Thyroid gland (tissue), 4 donors: ENCODE data around the gene RSPO1. TPM values are rescaled to one million over a fixed set of nuclear protein-coding genes. Genes with fewer than 3 reads are reported as not detected.

Source experiments
- total RNA-seq, 4 donors: library from RNA; depleted of rRNA; stranded (reverse); fragments of >200 nt; gene quantifications; one replicate each; pipeline ENCODE4 v1.2.3, GENCODE V29; 2016

The RSPO1 gene
- total RNA-seq, 4 donors from 2014 or later: 0.44 TPM; not detected in 3

Other genes starting within 250 kb of the RSPO1 start
- gene ZC3H12A, start 160.3 kb downstream of the RSPO1 start, total RNA-seq: 1 to 10 TPM; 4.1 to 7.1 (median 5.1) TPM
- gene MEAF6, start 120.1 kb downstream of the RSPO1 start, total RNA-seq: 100 to 1,000 TPM in 2 of 4 donors, 10 to 100 TPM in 2; 78.9 to 109 (median 92.7) TPM
- gene SNIP1, start 80.6 kb downstream of the RSPO1 start, total RNA-seq: 10 to 100 TPM in 3 of 4 donors, 1 to 10 TPM in 1; 8.1 to 16.7 (median 13.0) TPM
- gene DNALI1, start 78.0 kb downstream of the RSPO1 start, total RNA-seq: 10 to 100 TPM; 25.5 to 36.3 (median 26.0) TPM
- 10 to 100 TPM; 27.1 to 53.8 (median 33.3) TPM for gene GNL2, start 39.0 kb downstream of the RSPO1 start, total RNA-seq
- gene CDCA8, start 57.6 kb upstream of the RSPO1 start, total RNA-seq: 1 to 10 TPM in 2 of 4 donors, under 1 TPM in 2; 0.33 to 1.2 (median 0.81) TPM
- gene EPHA10, start 130.2 kb upstream of the RSPO1 start, total RNA-seq: under 1 TPM in 3 of 4 donors, not detected in 1; 0.11 to 0.54 (median 0.54) TPM
- 1 to 10 TPM; 2.6 to 4.3 (median 3.5) TPM for gene MANEAL, start 159.0 kb upstream of the RSPO1 start, total RNA-seq
- gene C1orf122, start 172.9 kb upstream of the RSPO1 start, total RNA-seq: 100 to 1,000 TPM in 1 of 4 donors, 10 to 100 TPM in 3; 35.4 to 164 (median 69.9) TPM
- gene YRDC, start 173.3 kb upstream of the RSPO1 start, total RNA-seq: 10 to 100 TPM in 2 of 4 donors, 1 to 10 TPM in 2; 7.1 to 15.6 (median 10.9) TPM
- gene MTF1, start 224.7 kb upstream of the RSPO1 start, total RNA-seq: 1 to 10 TPM; 4.0 to 6.9 (median 5.7) TPM